Placental epithelial cell (primary cell): Measurements from ENCODE around the gene PPP1R3E. TPM values are rescaled to one million over a fixed set of nuclear protein-coding genes. Genes with fewer than 3 reads are reported as not detected.

ENCODE experiments used
- small RNA-seq: library from RNA; depleted of rRNA; stranded (forward); fragments of <200 nt; gene quantifications from one replicate; pipeline ENCODE3, GENCODE V24; 2012
- total RNA-seq: library from RNA; depleted of rRNA; stranded (reverse); fragments of >200 nt; gene quantifications from 2 replicates; pipeline ENCODE4 v1.2.3, GENCODE V29; 2012

PPP1R3E gene, protein sequence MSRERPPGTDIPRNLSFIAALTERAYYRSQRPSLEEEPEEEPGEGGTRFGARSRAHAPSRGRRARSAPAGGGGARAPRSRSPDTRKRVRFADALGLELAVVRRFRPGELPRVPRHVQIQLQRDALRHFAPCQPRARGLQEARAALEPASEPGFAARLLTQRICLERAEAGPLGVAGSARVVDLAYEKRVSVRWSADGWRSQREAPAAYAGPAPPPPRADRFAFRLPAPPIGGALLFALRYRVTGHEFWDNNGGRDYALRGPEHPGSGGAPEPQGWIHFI
- 3.9 and 8.2 TPM in 2 replicates for total RNA-seq

DNA sequence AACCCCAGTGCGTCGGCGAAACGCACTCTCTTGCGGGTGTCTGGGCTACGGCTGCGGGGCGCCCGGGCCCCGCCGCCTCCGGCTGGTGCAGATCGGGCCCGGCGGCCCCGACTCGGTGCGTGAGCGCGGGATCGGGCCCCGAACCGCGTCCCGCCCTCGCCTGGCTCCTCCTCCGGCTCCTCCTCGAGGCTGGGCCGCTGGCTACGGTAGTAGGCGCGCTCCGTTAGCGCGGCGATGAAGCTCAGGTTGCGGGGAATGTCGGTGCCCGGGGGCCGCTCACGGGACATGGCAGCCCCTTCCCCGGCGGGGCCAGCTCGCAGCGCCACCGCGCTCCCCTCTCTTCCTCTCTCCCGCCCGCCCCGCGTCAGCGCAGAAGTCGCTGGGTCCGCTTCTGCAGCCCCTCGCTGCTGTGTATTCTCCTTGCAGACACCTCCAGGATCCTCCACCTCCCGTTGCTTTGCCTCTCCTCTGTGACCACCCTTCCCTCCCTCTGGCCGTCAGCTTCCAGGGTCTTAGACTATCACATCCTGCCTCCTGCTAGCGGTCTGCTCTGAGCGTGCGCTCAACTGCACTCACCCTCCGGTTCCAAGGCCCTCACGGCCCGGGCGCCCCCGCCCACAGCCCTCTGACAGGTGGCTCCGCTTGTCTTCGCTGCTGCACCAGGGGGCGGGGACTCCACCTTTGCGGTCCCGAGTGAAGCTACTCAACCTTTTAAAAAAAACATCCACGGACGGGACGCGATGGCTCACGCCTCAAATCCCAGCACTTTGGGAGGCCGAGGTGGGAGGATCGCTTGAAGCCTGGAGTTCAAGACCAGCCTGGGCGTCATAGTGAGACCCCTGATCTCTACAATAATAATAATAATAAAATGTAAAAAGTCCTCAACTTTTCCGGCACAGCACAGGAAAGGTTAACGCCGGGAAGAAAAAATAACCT is at the start of gene PPP1R3E:
Gene PPP1R3E, minus strand, starts transcription at position 570 of the 936 bp plus-strand sequence. Its CDS starts 283 bp downstream, at position 287.

DNA sequence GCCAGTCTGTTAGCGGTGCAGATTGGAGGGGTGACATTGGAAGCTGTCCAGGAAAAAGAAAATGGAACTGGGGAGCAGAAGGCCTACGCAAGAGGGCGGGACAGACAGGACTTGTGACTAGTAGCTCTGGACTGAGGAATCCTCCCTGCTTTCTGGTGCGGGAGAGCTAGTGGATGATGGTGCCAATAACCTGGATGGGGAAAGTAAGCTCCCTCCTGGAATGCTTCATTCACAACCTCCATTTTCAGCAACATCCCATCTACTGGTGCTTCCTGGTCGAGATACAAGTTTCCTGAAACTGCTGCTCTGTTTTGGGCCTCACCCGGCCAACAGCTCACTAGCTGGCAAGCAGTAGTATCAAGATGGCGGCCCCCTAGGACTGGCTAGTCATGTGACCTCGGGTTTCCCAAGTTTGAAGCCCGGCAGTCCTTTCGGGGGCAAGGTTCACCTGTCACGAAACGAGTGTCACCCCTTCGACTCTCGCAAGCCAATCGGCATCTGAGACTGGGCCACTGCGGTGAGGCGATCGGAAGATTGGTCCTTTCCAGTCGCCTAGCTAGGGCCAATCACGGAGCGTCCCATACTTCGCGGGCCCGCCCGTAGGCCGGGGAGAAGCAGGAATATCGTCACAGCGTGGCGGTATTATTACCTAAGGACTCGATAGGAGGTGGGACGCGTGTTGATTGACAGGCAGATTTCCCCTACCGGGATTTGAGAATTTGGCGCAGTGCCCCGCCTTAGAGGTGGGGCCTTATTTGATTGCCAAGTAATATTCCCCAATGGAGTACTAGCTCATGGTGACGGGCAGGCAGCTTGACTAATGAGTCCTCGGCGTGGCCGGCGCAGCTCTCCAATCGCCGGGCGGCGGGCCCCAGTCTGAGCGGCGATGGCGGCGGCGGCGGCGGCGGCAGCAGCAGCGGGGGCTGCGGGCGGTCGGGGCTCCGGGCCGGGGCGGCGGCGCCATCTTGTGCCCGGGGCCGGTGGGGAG is 18.2 kb upstream of the PPP1R3E start, which contains the start of gene PABPN1:
Gene PABPN1, plus strand, starts transcription at position 874 of the 988 bp plus-strand sequence. Its CDS starts 13 bp downstream, at position 887.

DNA sequence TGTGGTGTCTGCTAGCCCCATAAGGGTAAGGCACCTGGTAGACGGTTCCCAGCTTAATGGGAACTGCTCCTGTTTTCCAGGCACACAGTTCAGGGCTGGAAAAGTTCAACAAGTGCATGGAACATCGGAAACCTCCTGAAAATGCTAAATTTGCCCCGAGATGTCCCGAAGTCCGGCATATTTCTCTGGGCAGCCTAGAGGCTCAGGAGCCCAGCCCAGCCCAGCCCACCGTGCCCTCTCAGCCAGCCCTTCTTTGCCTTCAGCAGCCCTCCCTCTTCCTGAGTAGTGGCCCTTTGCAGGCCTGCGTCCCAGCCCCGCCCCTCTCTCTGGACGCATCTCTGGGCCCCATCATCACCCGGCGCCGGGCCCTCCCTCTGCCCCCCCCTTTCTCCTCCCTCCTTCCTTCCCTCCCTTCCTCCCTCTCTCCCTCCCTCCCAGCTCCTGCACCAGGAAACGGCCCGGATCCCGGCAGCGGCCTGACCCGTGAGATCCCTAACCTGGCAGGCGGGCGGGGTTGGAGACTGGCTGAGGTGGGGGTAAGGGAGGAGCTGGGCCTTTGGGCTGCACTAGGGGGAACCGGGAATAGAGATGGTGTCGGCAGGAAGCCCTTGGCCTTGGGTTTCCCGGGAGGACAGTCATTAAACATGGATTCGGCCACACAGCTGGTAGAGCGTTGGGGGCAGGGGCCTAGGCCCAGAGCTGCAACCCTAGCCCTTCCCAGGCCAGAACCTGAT is 3.9 kb upstream of the PPP1R3E start, which contains the start of gene BCL2L2:
Gene BCL2L2, plus strand, starts transcription at position 422 of the 734 bp plus-strand sequence. CDS start 935 bp downstream, outside the sequence.

DNA sequence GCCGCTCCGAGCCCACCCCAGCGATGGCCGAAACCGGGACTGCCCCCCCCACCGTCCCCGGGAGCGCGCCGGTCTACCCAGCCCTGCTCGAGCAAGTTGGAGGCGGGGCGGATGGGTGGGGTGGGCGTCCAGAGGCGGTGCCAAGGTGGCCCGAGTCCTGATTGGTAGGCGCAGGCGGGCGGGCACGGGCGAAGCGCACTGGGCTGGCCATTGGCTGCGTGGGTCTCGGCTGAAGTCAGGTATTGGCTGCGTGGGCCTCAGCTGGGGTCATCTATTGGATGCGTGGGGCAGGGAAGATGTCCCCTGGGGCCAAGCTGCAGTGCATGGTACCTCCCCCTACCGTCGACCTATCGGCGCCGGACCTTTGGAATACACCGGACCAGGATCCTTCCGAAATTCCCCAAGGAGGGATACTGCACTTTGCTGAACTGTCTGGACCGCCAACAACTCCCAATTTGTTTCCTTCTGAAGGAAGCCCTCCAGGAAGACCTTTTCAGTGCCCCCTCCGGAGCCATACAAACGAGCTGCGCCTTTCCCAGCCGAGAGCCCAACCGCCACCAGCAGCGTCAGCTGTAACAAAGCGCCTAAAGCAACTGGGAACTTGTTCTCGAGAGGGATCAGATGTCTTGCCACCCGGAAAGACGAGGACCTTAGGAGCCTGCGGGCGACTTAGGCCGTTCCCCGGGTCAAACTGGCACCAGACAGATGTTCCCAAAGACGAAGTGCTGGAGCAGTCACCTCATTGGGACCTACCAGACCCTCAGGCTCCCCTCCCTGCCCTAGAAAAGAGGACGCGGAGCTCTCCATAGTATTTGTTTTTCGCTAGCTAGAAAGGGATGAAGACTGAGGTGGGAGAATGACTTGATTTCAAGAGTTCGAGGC is 16.4 kb downstream of the PPP1R3E start, which contains the start of gene HOMEZ:
Gene HOMEZ, minus strand, starts transcription at position 113 of the 882 bp plus-strand sequence. CDS start 180 bp downstream, outside the sequence.

Small RNA genes lying within 50 kb of the gene (small RNA-seq; reads per million reads assigned to genes)
- gene RNU6-1046P, result not detected

Other genes with a start within 250 kb of the PPP1R3E start
- gene CDH24, start 245.3 kb downstream of the PPP1R3E start, total RNA-seq, result 4.7 and 6.7 TPM in 2 replicates
- gene ACIN1, start 207.7 kb downstream of the PPP1R3E start, total RNA-seq, result 77.8 and 103 TPM in 2 replicates
- 32.4 and 34.2 TPM in 2 replicates for gene C14orf119, start 207.4 kb downstream of the PPP1R3E start, total RNA-seq
- not detected in 2 replicates for gene CIROP, start 197.9 kb downstream of the PPP1R3E start, total RNA-seq
- gene CEBPE, start 183.6 kb downstream of the PPP1R3E start, total RNA-seq, result not detected in 2 replicates
- 12.2 and 12.7 TPM in 2 replicates for gene SLC7A8, start 119.2 kb downstream of the PPP1R3E start, total RNA-seq
- not detected in 2 replicates for gene RNF212B, start 64.9 kb downstream of the PPP1R3E start, total RNA-seq
- gene HOMEZ, start 16.7 kb downstream of the PPP1R3E start, total RNA-seq, result 9.4 and 12.6 TPM in 2 replicates
- 9.8 and 12.6 TPM in 2 replicates for gene BCL2L2, start 4.0 kb upstream of the PPP1R3E start, total RNA-seq
- gene PABPN1, start 18.6 kb upstream of the PPP1R3E start, total RNA-seq, result 34.1 and 58.1 TPM in 2 replicates
- gene SLC22A17, start 50.0 kb upstream of the PPP1R3E start, total RNA-seq, result 22.0 and 46.3 TPM in 2 replicates
- gene EFS, start 62.3 kb upstream of the PPP1R3E start, total RNA-seq, result 41.6 and 43.8 TPM in 2 replicates
- not detected in 2 replicates for gene IL25, start 70.0 kb upstream of the PPP1R3E start, total RNA-seq
- gene CMTM5, start 74.2 kb upstream of the PPP1R3E start, total RNA-seq, result not detected in 2 replicates
- gene MYH6, start 105.4 kb upstream of the PPP1R3E start, total RNA-seq, result not detected in 2 replicates
- gene MYH7, start 132.8 kb upstream of the PPP1R3E start, total RNA-seq, result not detected in 2 replicates
- 35.2 and 36.5 TPM in 2 replicates for gene NGDN, start 166.8 kb upstream of the PPP1R3E start, total RNA-seq
- gene ZFHX2, start 248.9 kb upstream of the PPP1R3E start, total RNA-seq, result 0.39 TPM in 1 of 2 replicates, not detected in the other